HG02943 (cell line): ENCODE results near the gene TRIM17.

Source experiments
- ATAC-seq: cut with Tn5 transposase; IDR thresholded peaks from one replicate; pipeline ENCODE4 v1.9.1; 2021; ENCODE audit warnings: mild to moderate bottlenecking, low read depth, moderate library complexity; ENCODE audit not compliant: unreplicated experiment

TRIM17 gene

GRCh38 chr1:228391411-228392020 lies 25.1 kb downstream of the TRIM17 start:
- ATAC-seq: no peak

DNA sequence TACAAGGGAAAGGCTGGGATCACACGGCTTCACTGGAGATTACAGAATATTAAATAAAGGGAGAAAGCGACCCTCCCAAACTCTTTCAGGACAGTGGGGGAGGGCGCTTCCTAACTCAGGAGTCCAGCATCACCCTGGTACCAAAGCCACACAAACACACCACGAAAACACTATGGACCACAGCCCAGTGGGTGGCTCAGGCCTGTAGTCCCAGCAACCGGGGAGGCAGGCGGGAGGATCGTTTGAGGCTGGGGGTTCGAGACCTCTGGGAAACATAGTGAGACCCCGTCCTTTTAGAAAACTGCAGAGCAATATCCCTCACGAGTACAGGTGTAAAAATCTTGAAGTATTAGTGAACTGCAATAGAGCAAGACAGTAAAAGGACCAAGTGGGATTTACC lies 26.0 kb downstream of the TRIM17 start:
- ATAC-seq: no peak

DNA sequence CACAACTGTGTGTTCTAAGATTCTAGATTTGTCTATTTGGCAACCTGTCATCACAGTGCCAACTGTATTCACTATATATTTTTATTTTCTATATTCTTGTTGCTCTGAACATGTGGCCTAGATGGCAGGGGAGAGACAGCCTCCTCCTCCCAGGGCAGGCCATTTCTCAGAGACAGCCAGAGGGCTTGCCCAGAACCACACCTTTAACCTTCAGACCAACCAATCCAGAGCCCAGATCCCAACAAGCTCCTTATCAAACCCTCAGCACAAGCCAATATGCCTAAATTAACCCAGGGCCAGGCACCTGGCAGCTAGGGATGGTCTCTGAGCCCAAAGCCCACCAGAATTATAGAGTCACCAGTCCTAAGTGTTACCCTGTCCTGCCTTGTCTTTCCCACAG lies 29.3 kb downstream of the TRIM17 start:
- no peak for ATAC-seq

DNA sequence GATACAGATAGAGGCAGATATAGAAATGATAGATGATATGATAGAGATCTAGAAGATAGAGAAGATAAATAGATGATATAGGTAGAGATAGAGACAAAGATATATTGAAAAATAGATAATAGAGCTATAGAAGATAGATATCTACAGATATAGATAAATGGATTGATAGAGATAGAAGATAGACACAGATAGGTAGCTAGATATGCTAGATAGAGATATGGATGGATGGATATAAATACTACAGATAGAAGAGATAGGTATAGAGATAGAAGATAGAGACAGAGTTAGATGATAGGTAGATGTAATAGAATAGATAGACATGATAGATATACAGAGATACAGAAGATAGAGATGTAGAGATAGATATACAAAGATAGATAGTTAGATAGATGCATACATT lies 31.4 kb downstream of the TRIM17 start:
- ATAC-seq: no peak

DNA sequence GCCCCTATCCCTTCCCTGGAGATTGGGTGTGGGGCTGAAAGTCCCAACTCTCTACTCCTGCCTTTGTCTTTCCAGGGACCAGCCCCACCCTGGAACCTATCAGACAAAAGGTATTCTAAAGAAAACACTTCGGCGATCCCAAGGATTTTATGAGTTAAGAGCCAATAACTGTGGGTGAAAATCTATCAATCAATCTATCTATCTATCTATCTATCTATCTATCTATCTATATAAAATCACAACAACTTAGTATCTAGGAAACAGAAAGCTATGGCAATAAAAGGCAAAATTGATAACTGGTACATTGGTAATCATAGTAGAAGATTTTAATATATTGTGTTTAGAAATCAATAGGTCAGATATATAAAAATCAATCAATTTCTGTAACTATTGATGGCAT lies 32.9 kb downstream of the TRIM17 start:
- no peak for ATAC-seq

DNA sequence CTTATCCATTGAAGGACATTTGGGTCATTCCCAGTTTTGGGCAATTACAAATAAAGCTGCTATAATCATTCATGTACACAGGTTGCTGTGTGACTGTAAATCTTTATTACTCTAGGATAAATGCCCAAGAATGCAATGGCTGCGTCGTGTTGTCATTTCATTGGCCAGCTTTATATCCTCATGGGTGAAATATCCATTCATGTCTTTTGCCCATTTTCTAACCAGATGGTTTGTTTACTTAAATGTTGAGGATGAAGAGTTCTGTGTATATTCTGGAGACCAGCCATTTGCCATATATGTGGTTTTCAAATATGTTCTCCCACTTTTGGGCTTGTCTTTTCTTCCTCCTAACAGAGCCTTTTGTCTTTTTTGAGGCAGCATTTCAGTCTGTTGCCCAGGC lies 35.3 kb downstream of the TRIM17 start:
- no peak for ATAC-seq

GRCh38 chr1:228379666-228380065 lies 37.0 kb downstream of the TRIM17 start:
- ATAC-seq: no peak

GRCh38 chr1:228378873-228379460 lies 37.7 kb downstream of the TRIM17 start:
- no peak for ATAC-seq

- no peak for ATAC-seq
Measured at GRCh38 chr1:228378090-228378872, 38.4 kb downstream of the TRIM17 start.

- no peak for ATAC-seq
Measured at GRCh38 chr1:228377664-228378089, 39.0 kb downstream of the TRIM17 start.

- ATAC-seq: no peak
Measured at GRCh38 chr1:228376651-228377631, 39.7 kb downstream of the TRIM17 start.

DNA sequence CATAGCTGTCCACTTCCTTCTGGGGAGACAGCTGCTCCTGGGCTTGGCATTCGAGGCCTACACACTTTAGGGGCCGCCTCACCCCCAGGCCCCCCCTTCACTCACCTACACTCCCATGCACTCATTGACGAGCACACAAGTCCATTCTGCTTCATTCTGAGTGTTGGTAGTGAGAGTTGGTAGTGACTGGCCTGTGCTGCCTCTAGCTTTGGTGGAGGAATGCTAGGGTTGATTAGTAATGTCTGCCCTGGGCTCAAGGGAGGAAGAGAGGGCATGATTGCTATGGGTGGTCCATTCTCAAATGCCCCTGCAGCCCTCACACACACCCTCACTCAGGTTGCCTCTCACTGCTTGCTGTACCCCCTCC lies 40.4 kb downstream of the TRIM17 start:
- ATAC-seq: no peak

DNA sequence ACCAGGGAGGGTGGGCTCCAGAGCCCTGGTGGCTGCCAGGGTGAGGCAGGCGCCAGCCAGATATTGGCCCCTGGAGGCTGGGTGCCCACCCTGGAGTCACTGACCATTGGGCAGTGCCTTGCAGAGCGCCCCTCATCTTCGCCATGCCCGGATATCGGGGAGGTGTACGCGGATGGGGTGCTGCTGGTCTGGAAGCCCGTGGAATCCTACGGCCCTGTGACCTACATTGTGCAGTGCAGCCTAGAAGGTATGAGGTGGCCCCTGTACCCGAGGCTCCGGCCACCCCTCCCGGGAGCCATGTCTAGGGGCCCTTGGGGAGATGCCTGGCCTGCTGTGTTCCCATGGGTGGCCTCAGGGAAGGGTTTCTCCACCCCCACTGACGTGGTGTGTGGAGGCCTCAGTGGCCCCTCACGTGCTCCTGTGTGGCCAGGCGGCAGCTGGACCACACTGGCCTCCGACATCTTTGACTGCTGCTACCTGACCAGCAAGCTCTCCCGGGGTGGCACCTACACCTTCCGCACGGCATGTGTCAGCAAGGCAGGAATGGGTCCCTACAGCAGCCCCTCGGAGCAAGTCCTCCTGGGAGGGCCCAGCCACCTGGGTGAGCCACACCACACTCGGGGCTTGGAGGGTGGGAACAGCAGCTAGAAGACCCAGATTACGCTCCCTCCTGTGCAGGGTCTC lies 40.9 kb downstream of the TRIM17 start:
- ATAC-seq: no peak

DNA sequence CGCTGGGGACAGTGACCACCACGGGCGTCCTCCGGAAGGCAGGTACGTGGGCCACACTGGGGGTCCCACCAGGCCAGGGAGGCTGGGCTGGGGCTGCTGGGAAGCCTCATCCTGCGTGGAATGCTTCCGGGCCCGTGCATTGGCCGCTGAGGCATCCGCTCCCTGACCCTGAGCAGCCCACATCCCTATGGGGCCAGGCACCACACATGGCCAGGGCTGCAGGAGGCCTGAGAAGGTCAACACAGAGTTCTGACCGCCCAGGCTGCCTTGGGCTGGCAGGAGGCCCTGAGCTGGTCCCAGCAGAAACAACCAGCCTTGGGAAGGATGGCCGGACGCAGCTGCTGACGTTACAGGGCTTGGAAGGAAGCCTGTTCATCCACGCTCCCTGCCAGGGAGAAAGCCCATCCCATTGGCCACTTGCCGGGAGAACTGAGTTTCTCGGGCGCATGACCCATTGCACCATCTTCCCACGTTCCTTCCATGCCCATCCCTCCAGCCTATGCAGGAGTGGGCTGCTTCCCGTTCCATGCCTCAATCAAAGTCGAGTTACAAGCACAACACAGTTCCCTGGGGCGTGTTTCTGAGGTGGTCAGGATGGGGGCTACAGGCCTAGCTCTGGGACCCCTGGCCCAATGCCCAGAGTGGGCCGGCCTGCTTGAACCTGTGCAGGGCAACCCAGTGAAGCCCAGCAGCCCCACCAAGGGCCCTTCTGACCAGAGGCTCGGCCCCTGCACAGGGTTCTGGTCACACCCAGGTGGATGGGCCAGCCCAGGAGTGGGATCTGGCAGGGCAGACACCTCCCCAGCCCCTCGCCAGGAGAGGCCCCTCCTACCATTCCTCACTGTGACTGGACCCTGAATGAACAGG lies 41.7 kb downstream of the TRIM17 start:
- no peak for ATAC-seq

DNA sequence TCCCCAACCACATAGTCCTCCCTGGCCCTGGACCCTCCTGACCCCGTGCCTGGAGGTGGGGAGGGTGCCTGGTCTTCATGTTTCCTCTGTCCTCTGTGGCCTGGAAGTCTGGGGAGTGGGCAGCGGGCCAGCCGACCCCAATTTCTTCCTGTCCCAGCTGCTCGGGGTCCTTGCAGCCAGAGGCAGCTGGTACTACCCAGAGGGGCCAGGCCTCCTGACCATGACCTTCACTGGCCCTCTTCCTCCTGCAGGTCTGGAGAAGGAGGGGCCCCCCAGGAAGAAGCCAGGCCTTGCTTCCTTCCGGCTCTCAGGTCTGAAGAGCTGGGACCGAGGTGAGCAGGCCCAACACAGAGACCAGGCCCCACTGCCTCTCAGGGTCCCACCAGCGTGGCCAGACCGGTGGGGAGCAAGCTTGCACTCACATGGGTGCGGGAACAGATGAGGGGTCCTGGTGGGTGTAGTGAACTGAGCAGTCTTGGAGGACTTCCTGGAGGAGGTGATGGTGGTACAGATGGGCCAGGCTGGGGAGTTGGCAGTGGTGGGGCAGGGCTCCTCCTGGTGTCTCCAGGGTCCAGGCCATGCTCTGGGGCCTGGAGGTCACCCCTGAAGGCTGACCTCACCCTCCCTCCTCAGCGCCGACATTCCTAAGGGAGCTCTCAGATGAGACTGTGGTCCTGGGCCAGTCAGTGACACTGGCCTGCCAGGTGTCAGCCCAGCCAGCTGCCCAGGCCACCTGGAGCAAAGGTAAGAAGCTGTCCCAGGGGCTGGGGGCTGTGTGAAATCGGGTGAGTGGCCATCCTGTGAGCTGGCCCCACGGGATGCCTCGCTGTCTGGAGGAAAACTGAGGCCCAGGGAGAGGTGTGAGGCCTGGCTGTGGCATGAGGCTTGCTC lies 42.7 kb downstream of the TRIM17 start:
- ATAC-seq: no peak

DNA sequence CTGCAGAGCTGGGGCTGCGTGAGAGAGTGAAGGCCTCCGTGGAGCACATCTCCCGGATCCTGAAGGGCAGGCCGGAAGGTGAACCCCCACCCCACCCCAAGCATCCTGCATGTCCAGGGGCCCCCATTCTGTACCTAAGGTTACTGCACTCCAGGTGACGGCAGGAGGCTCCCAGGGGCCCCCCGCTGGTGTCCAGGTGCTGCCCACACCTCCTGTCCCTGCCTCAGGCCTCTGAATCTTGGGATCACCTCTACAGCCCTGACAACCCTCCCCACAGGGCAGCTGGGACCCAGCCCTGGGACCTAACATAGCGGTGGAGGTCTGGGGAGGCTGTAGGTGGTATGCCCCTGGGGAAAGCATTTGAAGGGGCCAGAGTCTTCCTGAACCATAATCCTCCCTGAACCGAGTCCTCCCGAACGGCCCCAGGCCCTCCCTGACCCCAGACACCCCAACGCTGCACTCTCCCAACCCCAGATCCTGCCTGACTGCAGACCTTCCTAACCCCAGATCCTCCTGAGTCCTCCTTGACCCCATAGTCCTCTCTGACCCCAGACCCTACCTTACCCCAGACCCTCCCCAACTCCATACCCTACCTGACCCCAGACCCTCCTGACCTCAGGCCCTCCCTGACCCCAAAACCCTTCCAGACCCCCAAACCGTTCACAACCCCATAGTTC lies 43.5 kb downstream of the TRIM17 start:
- no peak for ATAC-seq

DNA sequence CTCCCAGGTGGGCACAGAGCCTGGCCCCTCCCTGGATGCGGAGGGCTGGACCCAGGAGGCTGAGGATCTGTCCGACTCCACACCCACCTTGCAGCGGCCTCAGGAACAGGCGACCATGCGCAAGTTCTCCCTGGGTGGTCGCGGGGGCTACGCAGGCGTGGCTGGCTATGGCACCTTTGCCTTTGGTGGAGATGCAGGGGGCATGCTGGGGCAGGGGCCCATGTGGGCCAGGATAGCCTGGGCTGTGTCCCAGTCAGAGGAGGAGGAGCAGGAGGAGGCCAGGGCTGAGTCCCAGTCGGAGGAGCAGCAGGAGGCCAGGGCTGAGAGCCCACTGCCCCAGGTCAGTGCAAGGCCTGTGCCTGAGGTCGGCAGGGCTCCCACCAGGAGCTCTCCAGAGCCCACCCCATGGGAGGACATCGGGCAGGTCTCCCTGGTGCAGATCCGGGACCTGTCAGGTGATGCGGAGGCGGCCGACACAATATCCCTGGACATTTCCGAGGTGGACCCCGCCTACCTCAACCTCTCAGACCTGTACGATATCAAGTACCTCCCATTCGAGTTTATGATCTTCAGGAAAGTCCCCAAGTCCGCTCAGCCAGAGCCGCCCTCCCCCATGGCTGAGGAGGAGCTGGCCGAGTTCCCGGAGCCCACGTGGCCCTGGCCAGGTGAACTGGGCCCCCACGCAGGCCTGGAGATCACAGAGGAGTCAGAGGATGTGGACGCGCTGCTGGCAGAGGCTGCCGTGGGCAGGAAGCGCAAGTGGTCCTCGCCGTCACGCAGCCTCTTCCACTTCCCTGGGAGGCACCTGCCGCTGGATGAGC lies 44.3 kb downstream of the TRIM17 start:
- ATAC-seq: no peak
